8988T (cell line): ENCODE data around the gene CHMP1B.
"Not testable (repeated sequence)": the region's sequence is repeated elsewhere in the genome, so short reads cannot be mapped to it uniquely, and the experiment has no call there.

Experiments
- DNase-seq: peaks from one replicate; pipeline ENCODE4 v3.0.0; 2011

Gene CHMP1B

GRCh38 chr18:11872479-11873136, 21.4 kb downstream of the CHMP1B start:
- peak; percentile 87 for DNase-seq

- DNase-seq: no peak
Observed at GRCh38 chr18:11873670-11874340, 22.6 kb downstream of the CHMP1B start.

GRCh38 chr18:11874676-11875075, 23.5 kb downstream of the CHMP1B start:
- no peak for DNase-seq

- DNase-seq: no peak
Observed at GRCh38 chr18:11877497-11878135, 26.4 kb downstream of the CHMP1B start.

GRCh38 chr18:11880586-11881304, 29.5 kb downstream of the CHMP1B start:
- DNase-seq: no peak

GRCh38 chr18:11882636-11883035, 31.4 kb downstream of the CHMP1B start:
- DNase-seq: no peak

- no peak for DNase-seq
Observed at GRCh38 chr18:11883153-11883552, 31.9 kb downstream of the CHMP1B start.

GRCh38 chr18:11884396-11885030, 33.3 kb downstream of the CHMP1B start:
- DNase-seq: no peak

- no peak for DNase-seq
Observed at GRCh38 chr18:11885278-11885947, 34.2 kb downstream of the CHMP1B start.

GRCh38 chr18:11886577-11887110, 35.4 kb downstream of the CHMP1B start:
- DNase-seq: no peak

- no peak for DNase-seq
Observed at GRCh38 chr18:11887328-11888128, 36.3 kb downstream of the CHMP1B start.

GRCh38 chr18:11888726-11889125, 37.5 kb downstream of the CHMP1B start:
- no peak for DNase-seq

GRCh38 chr18:11889284-11889683, 38.1 kb downstream of the CHMP1B start:
- no peak for DNase-seq

GRCh38 chr18:11891737-11892136, 40.5 kb downstream of the CHMP1B start:
- no peak for DNase-seq

GRCh38 chr18:11892438-11892837, 41.2 kb downstream of the CHMP1B start:
- not testable (repeated sequence) for DNase-seq

GRCh38 chr18:11897781-11898180, 46.6 kb downstream of the CHMP1B start:
- no peak for DNase-seq

- DNase-seq: no peak
Observed at GRCh38 chr18:11899063-11899462, 47.9 kb downstream of the CHMP1B start.

GRCh38 chr18:11901826-11902438, 50.7 kb downstream of the CHMP1B start:
- no peak for DNase-seq

- no peak for DNase-seq
Observed at GRCh38 chr18:11902522-11903292, 51.5 kb downstream of the CHMP1B start.
